ENCODE measurements around the gene WWOX. TPM values are rescaled to one million over a fixed set of nuclear protein-coding genes. Genes with fewer than 3 reads are reported as not detected.

WWOX gene
- total RNA-seq, 1 experiment from 2014 or later = 15.6 TPM

DNA sequence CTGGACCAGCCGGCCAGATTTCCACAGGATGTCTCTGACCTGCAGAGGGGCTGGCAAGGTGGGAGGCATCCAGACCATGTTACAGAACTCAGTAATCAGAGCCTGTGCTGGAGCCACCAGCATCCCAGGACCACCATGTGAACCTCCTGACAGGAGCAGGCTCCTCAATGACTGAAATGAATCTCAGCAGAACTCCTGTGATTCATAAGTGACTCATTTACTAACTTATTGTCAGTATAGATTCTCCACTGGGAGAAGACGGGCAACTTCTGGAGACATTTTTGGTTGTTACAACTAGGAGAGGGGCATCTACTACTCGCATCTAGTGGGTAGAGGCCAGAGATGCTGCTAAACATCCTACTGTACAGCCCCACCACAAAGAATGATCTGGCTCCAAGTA lies 3.1 kb upstream of the WWOX start:
- Histone ChIP-seq H2AFZ (ENCODE audit: low read length) (no peak overlapping the region), H3K79me2 (ENCODE audit: insufficient read depth, low read length) (no peaks in the 10 kb centered on the region), H3K23me2 (ENCODE audit: insufficient read length, low read depth, low read length, poor library complexity, severe bottlenecking) (peaks cover 4% of the 10 kb centered on the region), H2BK5ac (ENCODE audit: insufficient read length, low read length) (no peak overlapping the region), H2BK12ac (ENCODE audit: insufficient read length, low read depth, low read length) (no peak overlapping the region), H4K8ac (replicated peaks; ENCODE audit: insufficient read length, low read depth, low read length) (no peak overlapping the region), H2AK5ac (ENCODE audit: insufficient read length, low read length) (no peak overlapping the region), H3K56ac (ENCODE audit: insufficient read length, low read depth, low read length) (no peak overlapping the region), H3K79me1 (ENCODE audit: insufficient read depth, low read depth, low read length, poor library complexity, severe bottlenecking) (no peaks in the 10 kb centered on the region), H2BK20ac (ENCODE audit: low read depth, low read length, poor library complexity, severe bottlenecking) (no peak overlapping the region), H3K9ac (ENCODE audit: extremely low read depth, insufficient read length, low read length) (no peak overlapping the region), H4K20me1 (ENCODE audit: control insufficient read depth, insufficient read depth, insufficient read length) (no peaks in the 10 kb centered on the region), H3K23ac (ENCODE audit: insufficient read length, low read depth, low read length) (no peak overlapping the region), H3T11ph (ENCODE audit: low read length) (no peak overlapping the region), H3K4me1 (ENCODE audit: insufficient read depth, low read length) (no peaks in the 10 kb centered on the region), H3K9me3 (ENCODE audit: control insufficient read depth, low read depth, low read length) (no peaks in the 10 kb centered on the region), H3K4me2 (ENCODE audit: insufficient read depth, insufficient read length, low read length) (no peak overlapping the region), H3K18ac (ENCODE audit: insufficient read length, low read depth, low read length) (no peak overlapping the region), H3K14ac (ENCODE audit: insufficient read depth, low read length) (no peak overlapping the region), H4K5ac (ENCODE audit: insufficient read length, low read depth, low read length) (no peak overlapping the region), H3K27me3 (ENCODE audit: insufficient read depth, low read length) (peaks cover 4% of the 10 kb centered on the region; the same call in 1 of the 2 replicates), H3K4ac (ENCODE audit: low read depth, low read length) (no peak overlapping the region), H3K27ac (ENCODE audit: insufficient read length, low read depth, low read length) (no peak overlapping the region), H4K91ac (ENCODE audit: insufficient read length, low read depth, low read length) (no peak overlapping the region), H2BK120ac (ENCODE audit: low read depth, low read length, poor library complexity, severe bottlenecking) (no peak overlapping the region), H2BK15ac (ENCODE audit: low read depth, low read length) (no peak overlapping the region)
- Mint-ChIP-seq H3K9me3 (peaks cover 2 to 4% of the 10 kb centered on the region in 2 experiments; a peak in 3 of 5 replicates), H3K27me3 (ENCODE audit: low read depth) (peaks cover 69% of the 10 kb centered on the region), H3K36me3 (ENCODE audit: insufficient read depth in 1 of 3, low read depth in 3 of 3) (no peaks in the 10 kb centered on the region; a peak in 1 of 7 replicates), H3K27ac (no peak overlapping the region), H3K4me3 (no peak overlapping the region), H3K4me1 (peaks cover 6 to 10% of the 10 kb centered on the region in 2 experiments)
- no CpG with 5 or more reads among the region's 3 CpGs for WGBS (ENCODE audit: extremely low coverage, insufficient read length, low lambda C conversion rate)
- TF ChIP-seq, protein P1, sequence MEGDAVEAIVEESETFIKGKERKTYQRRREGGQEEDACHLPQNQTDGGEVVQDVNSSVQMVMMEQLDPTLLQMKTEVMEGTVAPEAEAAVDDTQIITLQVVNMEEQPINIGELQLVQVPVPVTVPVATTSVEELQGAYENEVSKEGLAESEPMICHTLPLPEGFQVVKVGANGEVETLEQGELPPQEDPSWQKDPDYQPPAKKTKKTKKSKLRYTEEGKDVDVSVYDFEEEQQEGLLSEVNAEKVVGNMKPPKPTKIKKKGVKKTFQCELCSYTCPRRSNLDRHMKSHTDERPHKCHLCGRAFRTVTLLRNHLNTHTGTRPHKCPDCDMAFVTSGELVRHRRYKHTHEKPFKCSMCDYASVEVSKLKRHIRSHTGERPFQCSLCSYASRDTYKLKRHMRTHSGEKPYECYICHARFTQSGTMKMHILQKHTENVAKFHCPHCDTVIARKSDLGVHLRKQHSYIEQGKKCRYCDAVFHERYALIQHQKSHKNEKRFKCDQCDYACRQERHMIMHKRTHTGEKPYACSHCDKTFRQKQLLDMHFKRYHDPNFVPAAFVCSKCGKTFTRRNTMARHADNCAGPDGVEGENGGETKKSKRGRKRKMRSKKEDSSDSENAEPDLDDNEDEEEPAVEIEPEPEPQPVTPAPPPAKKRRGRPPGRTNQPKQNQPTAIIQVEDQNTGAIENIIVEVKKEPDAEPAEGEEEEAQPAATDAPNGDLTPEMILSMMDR (conservative IDR thresholded peaks at IDR 0.05) = no peak
- DNase-seq = no peak
